Adrenal gland (tissue), 12 donors: ENCODE measurements around the gene CBX4. TPM values are rescaled to one million over a fixed set of nuclear protein-coding genes. Genes with fewer than 3 reads are reported as not detected.

Experiments
- DNase-seq, 7 donors: peaks; one replicate each; pipeline ENCODE4 v3.0.0-alpha.2; 2019 to 2020
- H3K27ac ChIP-seq, 5 donors: fragments of 200-600 bp; sonication (generic) in 4 of 5; 1 replicate in 3 of 5; 2 replicates in 2 of 5; pipeline versions ENCODE4 v1.5.1 to v1.8.0; 2016 to 2020; ENCODE audit warnings: mild to moderate bottlenecking in 1 of 5
- H3K27me3 ChIP-seq: fragments of 200-600 bp; 2 replicates; pipeline ENCODE4 v1.8.0; 2021
- H3K36me3 ChIP-seq, 2 donors: fragments of 200-600 bp; replicated peaks in 1 of 2; 1 replicate in 1 of 2; 2 replicates in 1 of 2; pipeline versions ENCODE4 v1.5.1 to v1.8.0; 2018 to 2022
- H3K4me1 ChIP-seq, 2 donors: fragments of 200-600 bp; replicated peaks in 1 of 2; 1 replicate in 1 of 2; 2 replicates in 1 of 2; pipeline versions ENCODE4 v1.5.1 to v1.8.0; 2018 to 2021
- H3K4me3 ChIP-seq, 4 donors: fragments of 200-600 bp; sonication (generic) in 3 of 4; one replicate each; pipeline ENCODE4 v1.5.1; 2016 to 2018
- H3K9me3 ChIP-seq, 3 donors: fragments of 200-600 bp; sonication (generic) in 1 of 3; replicated peaks in 1 of 3; 1 replicate in 2 of 3; 2 replicates in 1 of 3; pipeline versions ENCODE4 v1.5.1 to v1.8.0; 2016 to 2021
- POLR2A ChIP-seq, 2 donors: fragments of 450-650 bp; IDR thresholded peaks; one replicate each; pipeline ENCODE4 v1.6.1; 2017; ENCODE audit warnings: antibody characterized with exemption in 2 of 2, mild to moderate bottlenecking in 2 of 2, moderate library complexity in 1 of 2
- WGBS, 4 donors: extraction: QIAGEN DNeasy Blood & Tissue Kit in 2 of 4; methylation state at CpG; one replicate each; pipeline versions ENCODE4 v1.1.5 to v1.1.7; 2013 to 2017; 5-methylcytosine and 5-hydroxymethylcytosine counted together
- intact Hi-C, 2 donors: fragments of 100-400 bp; cut with DNase I; formaldehyde crosslinking; loops; one replicate each; pipeline versions ENCODE4 v1.14.1 to v1.15.0; 2022 to 2023
- polyA plus RNA-seq, 3 donors: library from polyadenylated mRNA; stranded (reverse); fragments of 200-250 nt in 2 of 3; fragments of 350-450 nt in 1 of 3; fragmentation: Illumina TruSeq in 1 of 3; extraction: RNeasy Lipid Tissue Mini Kit (QIAGEN cat#74804) in 1 of 3; gene quantifications; one replicate each; pipeline ENCODE4 v1.2.3, GENCODE V29; 2013 to 2014
- total RNA-seq, 9 donors: library from RNA; depleted of rRNA in 4 of 9; stranded (reverse); fragments of >200 nt in 4 of 9; fragments of 120-200 nt in 1 of 9; fragmentation: NEBNext Ultra II Directional in 1 of 9; extraction: Animal tissue kit (Norgen Biotek cat#: 25700) in 1 of 9; gene quantifications; one replicate each; pipeline versions ENCODE4 v1.1.0 to v1.2.4, GENCODE V29; 2013 to 2023
- TF ChIP-seq, protein P1 (sequence below), 6 experiments: fragments of 450-650 bp in 4 of 6; fragments of 200-600 bp in 2 of 6; sonication (generic) in 1 of 6; IDR thresholded peaks; 1 replicate in 5 of 6; 2 replicates in 1 of 6; pipeline versions ENCODE4 v1.5.1 to v1.8.0; 2016 to 2021; ENCODE audit warnings: antibody characterized with exemption in 6 of 6, mild to moderate bottlenecking in 2 of 6, moderate library complexity in 1 of 6
- donor health status: healthy with polysubstance abuse.
- donor health status: Bipolar disorder and iron deficiency.
- donor health status: DM: yes; HTN: yes; CAD: no.
- donor health status: DM: no; HTN: no; CAD: no.
- donor health status: DM: no; HTN: no; CAD: no.
- donor health status: DM: yes; HTN: yes; CAD: no.

The CBX4 gene
- total and polyA plus RNA-seq, 12 donors = 5.4 to 39.3 (median 17.0) TPM

DNA sequence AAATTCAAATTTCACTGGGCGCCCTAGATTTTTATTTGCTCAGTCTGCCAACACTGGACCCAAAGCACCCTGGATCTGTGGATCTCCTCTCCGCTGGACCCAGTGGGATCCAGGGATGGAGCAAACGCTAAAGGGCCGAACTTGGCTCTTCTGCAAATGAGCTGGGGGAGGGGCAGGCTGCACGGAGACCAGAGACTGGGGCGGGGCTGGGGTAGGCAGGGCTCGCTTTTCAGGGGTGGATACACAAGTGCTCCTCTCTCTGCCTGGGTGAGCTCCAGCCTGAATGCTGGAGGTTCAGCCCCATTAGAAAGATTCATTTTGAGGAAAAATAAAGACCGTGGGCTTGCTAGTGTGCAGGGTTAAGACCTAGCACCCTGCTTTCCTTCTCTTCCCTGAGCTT lies 8.9 kb downstream of the CBX4 start:
- intact Hi-C loops = no loop called here
- DNase-seq = no peak
- 84 to 85% (median 85%) methylated on average over 8 of the region's 8 CpGs for WGBS, 4 donors
- H3K4me1 ChIP-seq = peaks cover 21 to 30% of the 10 kb centered on the region in 2 donors
- no peaks in the 10 kb centered on the region for H3K27me3 ChIP-seq
- no peak overlapping the region for H3K4me3 ChIP-seq
- TF ChIP-seq, protein P1, sequence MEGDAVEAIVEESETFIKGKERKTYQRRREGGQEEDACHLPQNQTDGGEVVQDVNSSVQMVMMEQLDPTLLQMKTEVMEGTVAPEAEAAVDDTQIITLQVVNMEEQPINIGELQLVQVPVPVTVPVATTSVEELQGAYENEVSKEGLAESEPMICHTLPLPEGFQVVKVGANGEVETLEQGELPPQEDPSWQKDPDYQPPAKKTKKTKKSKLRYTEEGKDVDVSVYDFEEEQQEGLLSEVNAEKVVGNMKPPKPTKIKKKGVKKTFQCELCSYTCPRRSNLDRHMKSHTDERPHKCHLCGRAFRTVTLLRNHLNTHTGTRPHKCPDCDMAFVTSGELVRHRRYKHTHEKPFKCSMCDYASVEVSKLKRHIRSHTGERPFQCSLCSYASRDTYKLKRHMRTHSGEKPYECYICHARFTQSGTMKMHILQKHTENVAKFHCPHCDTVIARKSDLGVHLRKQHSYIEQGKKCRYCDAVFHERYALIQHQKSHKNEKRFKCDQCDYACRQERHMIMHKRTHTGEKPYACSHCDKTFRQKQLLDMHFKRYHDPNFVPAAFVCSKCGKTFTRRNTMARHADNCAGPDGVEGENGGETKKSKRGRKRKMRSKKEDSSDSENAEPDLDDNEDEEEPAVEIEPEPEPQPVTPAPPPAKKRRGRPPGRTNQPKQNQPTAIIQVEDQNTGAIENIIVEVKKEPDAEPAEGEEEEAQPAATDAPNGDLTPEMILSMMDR (IDR thresholded peaks at IDR 0.05) = no peak
- no peak for TF ChIP-seq POLR2A (IDR thresholded peaks at IDR 0.05)
- H3K9me3 ChIP-seq = no peaks in the 10 kb centered on the region
- peaks cover 0 to 22% of the 10 kb centered on the region in 2 donors for H3K36me3 ChIP-seq
- no peak overlapping the region for H3K27ac ChIP-seq

DNA sequence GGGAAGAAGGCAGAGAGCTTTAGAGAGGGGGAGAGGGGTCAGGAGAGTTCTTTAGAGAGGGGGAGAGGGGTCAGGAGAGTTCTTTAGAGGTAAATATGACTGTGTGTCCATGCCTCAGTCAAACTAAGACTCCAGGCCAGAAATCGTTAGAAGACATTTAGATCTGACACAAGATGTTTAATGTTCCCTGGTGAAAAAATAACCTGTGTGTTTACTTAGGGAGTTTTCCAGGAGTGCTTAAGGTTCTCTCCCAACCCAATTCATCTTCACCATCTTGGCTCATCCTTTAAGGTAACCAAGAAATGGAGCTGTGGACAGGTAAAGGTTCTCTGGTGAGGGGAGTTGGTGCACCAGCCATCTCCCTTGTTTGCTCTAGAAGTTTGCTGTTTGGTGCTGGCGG lies 9.8 kb downstream of the CBX4 start:
- H3K27ac ChIP-seq = no peak overlapping the region
- no peak overlapping the region for H3K4me3 ChIP-seq
- TF ChIP-seq POLR2A (IDR thresholded peaks at IDR 0.05) = no peak
- TF ChIP-seq, protein P1 (IDR thresholded peaks at IDR 0.05) = no peak
- 68 to 74% (median 71%) methylated on average over 2 of the region's 2 CpGs for WGBS, 4 donors
- no peaks in the 10 kb centered on the region for H3K27me3 ChIP-seq
- peaks cover 21 to 30% of the 10 kb centered on the region in 2 donors for H3K4me1 ChIP-seq
- H3K9me3 ChIP-seq = no peaks in the 10 kb centered on the region
- intact Hi-C loops = no loop called here
- H3K36me3 ChIP-seq = peaks cover 0 to 14% of the 10 kb centered on the region in 2 donors
- DNase-seq = no peak

DNA sequence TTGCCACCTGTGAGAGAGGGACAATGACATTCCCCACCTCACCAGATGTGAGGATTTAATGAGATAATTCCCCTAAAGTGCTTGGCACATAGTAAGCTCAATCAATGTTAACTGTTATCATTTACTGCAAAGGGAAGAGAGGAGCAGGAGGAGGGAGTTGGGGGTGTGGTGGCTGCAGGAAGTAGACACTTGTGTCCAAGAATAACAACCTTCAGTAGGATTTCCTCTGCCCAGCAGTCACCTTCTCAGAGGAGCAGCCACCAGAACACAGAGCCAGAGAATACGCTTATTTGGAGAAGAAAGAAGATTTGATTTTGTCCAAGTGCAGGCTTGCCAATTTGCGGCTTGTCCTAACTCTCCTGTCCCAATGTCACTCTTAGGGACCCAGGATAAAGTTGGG lies 10.2 kb downstream of the CBX4 start:
- no peaks in the 10 kb centered on the region for H3K27me3 ChIP-seq
- H3K36me3 ChIP-seq = peaks cover 0 to 10% of the 10 kb centered on the region in 2 donors
- H3K4me3 ChIP-seq = no peak overlapping the region
- WGBS, 4 donors = 56 to 81% (median 75%) methylated on average over 2 of the region's 2 CpGs
- no peaks in the 10 kb centered on the region for H3K9me3 ChIP-seq
- TF ChIP-seq, protein P1 (IDR thresholded peaks at IDR 0.05) = no peak
- no peak for TF ChIP-seq POLR2A (IDR thresholded peaks at IDR 0.05)
- no peak for DNase-seq
- H3K27ac ChIP-seq = no peak overlapping the region
- peaks cover 21 to 30% of the 10 kb centered on the region in 2 donors for H3K4me1 ChIP-seq
- intact Hi-C loops = no loop called here

DNA sequence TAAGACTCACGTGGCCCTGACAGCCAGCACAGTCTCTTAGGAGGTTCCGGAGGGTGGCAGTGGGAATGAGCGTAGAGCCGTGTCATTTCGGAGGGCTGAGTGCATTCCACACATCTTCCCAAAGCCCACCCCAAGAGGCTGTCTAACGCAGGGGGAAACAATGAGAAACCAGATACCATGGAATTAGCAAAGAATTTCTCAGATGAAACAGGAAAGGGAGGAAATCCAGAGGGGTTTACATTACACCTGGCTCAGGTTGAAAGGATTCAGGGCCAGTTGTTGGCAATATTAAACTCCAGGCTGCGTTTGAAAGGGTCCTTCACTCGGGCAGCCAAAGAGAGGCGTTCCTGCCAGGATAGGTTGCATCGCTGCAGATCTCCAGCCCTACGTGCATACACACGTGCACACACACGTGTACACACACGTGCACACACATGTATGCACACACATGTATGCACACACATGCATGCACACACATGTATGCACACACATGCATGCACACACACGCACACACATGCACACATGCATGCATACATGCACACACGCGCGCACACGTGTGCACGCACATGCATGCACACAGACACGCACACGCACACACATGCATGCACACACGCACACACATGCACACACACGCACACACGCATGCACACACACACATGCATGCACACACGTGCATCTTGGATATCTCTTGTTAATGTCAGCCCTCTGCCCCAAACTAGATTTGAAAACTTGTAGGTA lies 12.2 kb downstream of the CBX4 start:
- Histone ChIP-seq H3K27ac (no peak overlapping the region), H3K9me3 (no peaks in the 10 kb centered on the region), H3K4me1 (peaks cover 10 to 18% of the 10 kb centered on the region in 2 donors), H3K27me3 (no peaks in the 10 kb centered on the region), H3K36me3 (no peaks in the 10 kb centered on the region), H3K4me3 (no peak overlapping the region)
- intact Hi-C loops = no loop called here
- no peak for DNase-seq
- WGBS, 4 donors = 78 to 91% (median 82%) methylated on average over 25 to 26 of the region's 26 CpGs
- no peak for TF ChIP-seq POLR2A (IDR thresholded peaks at IDR 0.05)
- TF ChIP-seq, protein P1 (IDR thresholded peaks at IDR 0.05) = no peak
